SK-N-SH treated with all-trans-retinoic acid at 6 μM for 48 hours (cell line): ENCODE measurements around the gene METTL3.

Experiments used
- CREB5 ChIP-seq: fragments of 250-450 bp; sonication (Bioruptor Pico); IDR thresholded peaks from 2 replicates; pipeline ENCODE4 v1.5.1; 2020; ENCODE audit warnings: low read depth, mild to moderate bottlenecking, moderate library complexity
- ISL1 ChIP-seq: fragments of 250-450 bp; sonication (Bioruptor Pico); IDR thresholded peaks from 2 replicates; pipeline ENCODE4 v2.1.2; 2022; ENCODE audit warnings: mild to moderate bottlenecking, moderate library complexity
- PATZ1 ChIP-seq: fragments of 250-450 bp; sonication (Bioruptor Pico); IDR thresholded peaks from 2 replicates; pipeline ENCODE4 v1.8.0; 2020; ENCODE audit warnings: mild to moderate bottlenecking, moderate library complexity, borderline replicate concordance

- TF ChIP-seq PATZ1 (no peak), CREB5 (CRISPR knock-in tag) (no peak), ISL1 (no peak)
These were observed 15.0 kb upstream of the METTL3 start, which contains the start of gene SALL2 for GRCh38 chr14:21525962-21526671.
